Anterior cingulate cortex (tissue), 58 donors: ENCODE data around the gene FEZ2.

Experiments
- DNase-seq, 58 donors: peaks; one replicate each; lab custom pipeline; 2025; lab: John Stamatoyannopoulos, UW

FEZ2 gene

DNA sequence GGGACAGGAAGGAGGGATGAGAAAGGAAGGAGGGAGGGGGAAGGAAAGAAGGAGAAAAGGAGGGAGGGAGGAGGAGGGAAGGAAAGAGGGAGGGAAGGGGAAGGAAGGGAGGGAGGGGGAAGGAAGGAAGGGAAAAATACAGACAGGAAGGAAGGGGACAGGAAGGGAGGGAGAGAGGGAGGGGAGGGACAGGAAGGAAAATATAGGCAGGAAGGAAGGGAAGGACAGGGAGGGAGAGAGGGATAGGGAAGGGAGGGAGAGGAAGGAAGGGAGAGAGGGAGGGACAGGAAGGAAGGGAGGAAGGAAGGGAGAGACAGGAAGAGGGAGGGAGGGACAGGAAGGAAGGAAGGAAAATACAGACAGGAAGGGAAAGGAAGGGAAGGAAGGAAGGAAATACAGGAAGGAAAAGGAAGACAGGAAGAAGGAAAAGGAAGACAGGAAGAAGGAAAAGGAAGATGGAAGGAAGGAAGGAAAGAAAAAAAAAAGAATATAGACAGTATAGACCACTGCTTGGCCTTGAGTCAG lies 63.6 kb downstream of the FEZ2 start:
- no peak for DNase-seq

GRCh38 chr2:36530983-36531354 lies 67.0 kb downstream of the FEZ2 start:
- no peak for DNase-seq

GRCh38 chr2:36530178-36530982 lies 67.6 kb downstream of the FEZ2 start:
- DNase-seq = no peak

DNA sequence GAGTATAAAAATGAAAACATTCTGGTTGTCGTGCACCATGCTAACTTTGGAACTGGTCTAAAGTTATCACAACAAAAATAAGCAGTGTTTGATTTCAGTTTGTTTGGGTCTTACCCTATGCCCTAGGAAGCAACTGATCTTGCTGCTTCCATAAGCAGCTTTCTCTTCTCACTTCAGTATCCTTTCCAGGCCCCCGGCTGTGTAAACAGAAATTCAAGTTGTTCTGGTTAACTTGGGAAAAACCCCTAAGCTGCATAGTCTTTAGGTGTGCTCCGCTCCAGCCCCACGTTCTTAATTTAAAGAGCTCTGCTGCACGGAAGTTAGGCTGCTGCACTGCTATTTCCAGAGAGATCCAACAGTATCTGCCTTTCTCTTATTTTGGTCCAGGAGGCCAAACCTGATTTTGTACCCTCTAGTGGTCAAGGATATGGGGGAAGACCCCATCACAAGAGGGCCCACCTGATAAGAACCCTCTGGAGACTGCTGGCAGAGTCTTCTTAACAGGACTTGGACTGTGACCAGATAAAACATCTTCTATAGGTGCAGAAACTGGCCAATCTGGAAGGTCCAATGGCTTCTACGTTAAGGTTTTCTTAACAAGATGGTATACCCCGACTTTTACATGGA lies 69.1 kb downstream of the FEZ2 start:
- DNase-seq = no peak

DNA sequence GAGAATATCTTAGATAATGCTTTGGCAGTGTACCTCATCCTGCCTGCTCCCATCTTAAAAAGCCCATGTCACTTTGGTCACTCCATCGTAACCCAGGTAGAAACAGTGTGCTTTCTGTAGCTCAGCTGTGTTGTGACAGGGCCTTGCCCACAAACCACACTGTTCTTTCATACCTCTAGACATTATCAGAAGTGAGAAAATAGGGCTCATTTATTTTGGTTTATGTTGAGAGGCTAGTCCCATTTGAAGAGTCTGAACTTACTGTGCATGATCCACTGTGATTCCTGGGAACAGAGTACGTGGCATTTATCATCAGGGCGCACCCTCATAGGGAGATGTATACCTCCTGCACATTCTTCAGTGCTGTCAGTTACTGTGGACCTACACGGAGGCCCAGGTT lies 69.7 kb downstream of the FEZ2 start:
- DNase-seq = no peak

DNA sequence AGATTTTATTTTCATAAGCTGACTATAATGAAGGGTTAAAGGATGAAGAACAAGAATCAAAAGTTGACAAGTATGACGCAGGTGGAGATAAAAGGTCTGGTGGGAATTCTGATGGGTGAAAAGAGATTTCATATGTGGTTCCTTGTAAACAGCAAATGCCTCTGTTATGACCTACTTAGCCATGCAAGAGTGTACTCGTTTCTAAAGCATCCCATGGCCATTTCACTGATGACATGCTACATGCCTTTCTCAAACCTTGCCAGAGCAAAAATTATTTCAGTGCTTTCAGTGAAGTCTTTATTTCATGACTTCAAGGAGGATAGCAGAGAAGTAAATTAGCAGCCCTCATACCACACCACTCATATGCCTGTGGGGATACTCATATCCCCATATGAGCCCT lies 71.7 kb downstream of the FEZ2 start:
- DNase-seq = no peak

DNA sequence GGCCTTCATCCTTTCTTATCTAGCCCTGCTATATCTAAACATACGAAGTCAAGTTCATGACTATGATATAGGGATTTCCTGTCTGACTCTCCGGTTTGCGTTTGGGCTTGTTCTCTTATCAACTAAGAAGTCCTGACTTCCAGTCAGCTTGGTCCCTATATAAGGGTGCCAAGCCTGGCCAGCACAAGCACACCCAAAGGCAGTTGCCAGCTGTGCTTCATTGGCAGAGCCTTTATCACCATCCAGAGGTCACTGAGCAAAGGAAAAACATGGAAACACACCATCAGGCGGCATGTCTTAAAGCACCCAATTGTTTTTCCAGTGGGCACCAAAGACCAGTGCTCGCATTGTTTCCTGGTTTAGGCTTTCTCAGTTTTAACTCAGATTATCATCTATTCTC lies 72.7 kb downstream of the FEZ2 start:
- DNase-seq = no peak

GRCh38 chr2:36523153-36523552 lies 74.8 kb downstream of the FEZ2 start:
- DNase-seq = no peak

DNA sequence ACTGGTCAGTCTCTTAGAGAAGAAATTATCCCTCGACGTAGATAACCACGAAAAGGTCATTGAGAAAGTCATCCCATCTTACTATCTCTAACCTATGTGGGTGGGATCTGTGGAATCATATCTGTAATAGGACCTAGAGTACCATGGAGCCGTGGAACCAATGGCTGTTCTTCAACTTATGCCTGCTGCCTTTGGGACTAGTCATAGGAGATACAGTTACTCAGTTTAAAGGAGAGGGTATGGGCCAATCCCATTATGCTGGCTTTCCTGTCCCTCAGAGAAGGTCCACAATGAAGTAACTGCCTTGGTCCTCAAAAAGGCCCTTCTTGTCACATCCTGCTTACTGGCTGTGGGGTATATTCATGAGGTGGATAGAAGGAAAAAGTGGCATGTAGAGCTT lies 77.5 kb downstream of the FEZ2 start:
- DNase-seq = no peak

- no peak for DNase-seq
Observed at GRCh38 chr2:36516136-36516870, 81.7 kb downstream of the FEZ2 start.

DNA sequence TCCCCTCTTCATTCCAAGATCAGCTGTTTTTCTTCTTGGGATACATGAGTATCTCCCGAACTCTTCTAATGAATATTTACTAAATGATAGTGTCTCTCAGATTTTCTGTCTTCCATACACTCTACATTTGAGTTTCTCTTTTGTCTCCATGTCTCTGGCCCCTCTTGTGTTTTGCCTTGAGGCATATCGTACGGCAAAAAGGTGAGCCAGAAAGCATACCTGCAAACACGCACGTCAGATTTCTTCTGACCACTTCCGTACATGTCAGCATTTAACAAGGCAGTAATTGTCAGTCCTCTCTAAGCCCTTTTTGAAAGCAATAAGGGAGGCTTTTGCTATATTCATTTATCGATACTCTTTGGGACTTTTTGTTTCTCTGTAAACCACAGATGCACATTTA lies 82.4 kb downstream of the FEZ2 start:
- no peak for DNase-seq

GRCh38 chr2:36513661-36514060 lies 84.3 kb downstream of the FEZ2 start:
- DNase-seq = no peak

GRCh38 chr2:36512705-36513104 lies 85.3 kb downstream of the FEZ2 start:
- DNase-seq = peak in 2 of 58 donors; percentile 3 to 8

DNA sequence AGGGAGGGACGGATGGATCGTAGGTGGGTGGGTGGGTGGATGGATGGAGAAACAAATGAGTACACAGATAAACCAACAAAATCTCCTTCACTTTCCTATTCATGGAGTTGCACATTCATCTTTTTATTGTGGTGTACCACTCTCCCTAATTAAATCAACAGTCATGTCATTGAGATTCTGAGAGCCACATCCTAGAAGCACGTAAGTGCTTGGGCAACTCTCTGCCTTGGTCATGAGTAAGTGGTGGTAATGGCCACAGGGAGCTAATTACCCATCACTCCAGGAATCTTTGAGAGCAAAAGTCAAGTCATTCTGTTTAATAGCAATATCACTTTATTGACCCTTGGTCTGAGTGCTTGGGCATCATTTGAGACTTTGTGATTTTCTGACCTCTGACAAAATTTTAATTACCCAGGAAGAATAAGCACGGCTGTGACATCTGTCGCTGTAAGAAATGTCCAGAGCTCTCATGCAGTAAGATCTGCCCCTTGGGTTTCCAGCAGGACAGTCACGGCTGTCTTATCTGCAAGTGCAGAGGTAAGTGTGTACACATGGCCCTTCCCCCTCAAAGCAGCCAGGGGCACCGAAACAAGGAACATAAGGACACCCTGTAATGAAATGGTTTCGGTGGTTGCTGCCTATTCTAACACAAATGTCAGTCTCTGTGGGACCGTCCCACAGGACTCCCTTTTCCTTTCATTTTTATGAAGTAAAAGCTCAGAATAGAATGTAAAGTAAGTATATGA lies 85.9 kb downstream of the FEZ2 start:
- no peak for DNase-seq

DNA sequence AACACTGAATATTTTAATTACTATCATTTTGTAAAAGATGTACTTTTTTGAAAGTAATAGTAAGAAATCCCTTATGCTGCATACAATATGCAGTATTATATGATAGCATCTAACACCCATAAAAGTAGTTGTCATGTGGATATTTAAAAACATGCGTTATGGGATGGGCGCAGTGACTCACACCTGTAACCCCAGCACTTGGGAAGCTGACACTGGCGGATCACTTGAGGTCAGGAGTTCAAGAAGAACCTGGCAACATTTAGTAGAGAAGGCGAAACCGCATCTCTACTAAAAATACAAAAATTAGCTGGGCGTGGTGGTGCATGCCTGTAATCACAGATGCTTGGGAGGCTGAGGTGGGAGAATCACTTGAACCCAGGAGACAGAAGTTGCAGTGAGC lies 88.9 kb downstream of the FEZ2 start:
- DNase-seq = no peak

DNA sequence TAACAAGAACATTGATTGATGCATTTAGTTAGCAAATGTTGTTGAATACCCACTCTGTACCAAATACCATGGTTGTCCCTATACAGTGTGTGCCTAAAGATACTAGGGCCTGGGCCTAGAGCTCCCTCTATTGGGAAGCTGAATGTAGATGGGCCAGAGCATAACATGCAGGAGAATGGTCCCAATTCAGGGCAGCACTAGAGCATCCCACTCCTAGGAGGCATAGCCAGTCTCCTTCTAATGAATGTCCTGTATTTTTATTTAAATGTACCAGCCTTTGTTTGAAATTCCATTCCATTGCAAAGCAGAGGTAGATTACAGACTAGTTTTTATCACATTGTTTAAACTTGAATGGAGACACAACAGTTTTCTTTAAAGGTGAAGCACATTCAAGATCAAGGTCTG lies 90.6 kb downstream of the FEZ2 start:
- peak in 34 of 58 donors; percentile 1 to 50 (median 21) for DNase-seq
